Hippocampal formation (tissue), 2 donors: ENCODE results near the gene MRTFA.

Experiments
- DNase-seq, 2 donors: peaks; one replicate each; lab custom pipeline; 2025; lab: John Stamatoyannopoulos, UW

Gene MRTFA

DNA sequence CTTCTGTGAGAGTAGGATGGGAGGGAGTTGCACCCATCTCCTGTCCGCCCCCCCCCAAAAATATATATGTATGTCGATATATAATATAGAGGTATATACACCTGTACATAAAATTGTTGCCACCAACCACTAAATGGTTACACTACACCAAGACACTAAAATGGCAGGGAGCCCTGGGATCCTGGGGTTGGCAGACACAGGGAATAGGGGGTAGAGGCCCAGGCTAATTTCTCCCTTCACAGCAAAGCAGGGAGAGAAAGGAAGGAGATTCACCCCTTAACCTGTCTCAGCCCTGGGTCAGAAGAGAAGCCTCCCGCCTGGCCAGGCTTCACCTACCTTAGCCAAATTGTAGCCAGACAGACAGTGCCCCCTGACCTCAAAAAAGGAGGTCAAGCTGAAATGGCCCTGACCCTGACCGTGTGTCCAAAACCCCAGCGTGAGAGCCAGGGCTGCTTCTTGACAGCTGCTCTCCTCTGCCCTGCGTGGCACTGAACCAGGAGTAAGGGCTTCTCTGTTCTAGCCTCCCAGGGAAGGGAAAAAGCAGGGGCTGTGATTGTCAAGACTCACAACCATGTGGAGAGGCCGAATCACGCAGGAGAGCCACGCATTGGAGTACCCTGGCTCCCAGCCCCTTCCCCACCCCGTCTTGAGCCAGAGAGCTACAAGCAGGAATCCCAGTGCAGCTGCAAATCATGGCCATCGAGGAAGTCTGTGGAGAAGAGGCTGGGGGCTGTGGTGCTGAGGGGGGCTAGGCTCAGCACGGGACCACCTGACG lies 225.6 kb downstream of the MRTFA start:
- DNase-seq: no peak

DNA sequence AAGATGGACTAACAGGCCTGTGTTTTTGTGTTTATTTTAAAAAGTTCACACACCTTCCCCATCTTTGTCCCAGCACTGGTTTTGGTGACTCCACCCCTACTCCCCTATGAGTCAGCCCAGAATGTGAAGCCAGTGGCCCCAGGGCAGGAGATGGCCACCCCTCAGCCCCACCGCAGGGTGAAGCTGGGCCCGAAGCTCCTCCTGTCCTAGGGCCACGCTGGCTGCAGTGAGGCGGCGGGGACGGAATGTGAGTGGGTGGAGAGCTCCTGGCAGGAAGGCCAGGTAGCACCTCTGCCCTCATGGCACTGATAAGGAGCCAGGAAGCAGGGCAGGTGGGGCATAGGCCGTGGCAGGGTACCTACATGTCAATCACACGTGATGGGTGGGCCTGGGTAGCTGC lies 226.2 kb downstream of the MRTFA start:
- DNase-seq: no peak

DNA sequence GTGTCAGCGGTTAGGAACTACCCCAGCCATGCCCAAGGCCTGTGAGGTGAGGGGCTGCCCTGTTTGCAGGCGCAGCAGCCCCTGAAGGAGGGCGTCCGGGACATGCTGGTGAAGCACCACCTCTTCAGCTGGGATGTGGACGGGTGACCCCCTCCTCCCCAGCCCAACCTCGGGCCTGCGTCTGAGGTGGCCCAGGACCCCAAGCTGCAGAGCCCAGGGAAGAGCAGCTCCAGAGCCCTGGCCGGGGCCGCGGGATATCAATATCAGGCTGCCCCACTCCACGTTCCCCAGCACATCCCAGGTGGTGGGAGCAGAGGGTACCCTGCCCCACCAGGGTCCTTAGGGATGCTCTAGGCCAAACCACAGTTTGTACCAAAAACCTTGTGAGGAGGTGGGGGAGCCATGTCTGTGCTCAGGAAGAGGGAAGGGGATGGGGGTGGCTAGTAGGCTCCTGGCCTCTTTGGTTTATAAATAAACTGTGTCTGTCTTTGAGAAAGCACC lies 226.9 kb downstream of the MRTFA start:
- no peak for DNase-seq

DNA sequence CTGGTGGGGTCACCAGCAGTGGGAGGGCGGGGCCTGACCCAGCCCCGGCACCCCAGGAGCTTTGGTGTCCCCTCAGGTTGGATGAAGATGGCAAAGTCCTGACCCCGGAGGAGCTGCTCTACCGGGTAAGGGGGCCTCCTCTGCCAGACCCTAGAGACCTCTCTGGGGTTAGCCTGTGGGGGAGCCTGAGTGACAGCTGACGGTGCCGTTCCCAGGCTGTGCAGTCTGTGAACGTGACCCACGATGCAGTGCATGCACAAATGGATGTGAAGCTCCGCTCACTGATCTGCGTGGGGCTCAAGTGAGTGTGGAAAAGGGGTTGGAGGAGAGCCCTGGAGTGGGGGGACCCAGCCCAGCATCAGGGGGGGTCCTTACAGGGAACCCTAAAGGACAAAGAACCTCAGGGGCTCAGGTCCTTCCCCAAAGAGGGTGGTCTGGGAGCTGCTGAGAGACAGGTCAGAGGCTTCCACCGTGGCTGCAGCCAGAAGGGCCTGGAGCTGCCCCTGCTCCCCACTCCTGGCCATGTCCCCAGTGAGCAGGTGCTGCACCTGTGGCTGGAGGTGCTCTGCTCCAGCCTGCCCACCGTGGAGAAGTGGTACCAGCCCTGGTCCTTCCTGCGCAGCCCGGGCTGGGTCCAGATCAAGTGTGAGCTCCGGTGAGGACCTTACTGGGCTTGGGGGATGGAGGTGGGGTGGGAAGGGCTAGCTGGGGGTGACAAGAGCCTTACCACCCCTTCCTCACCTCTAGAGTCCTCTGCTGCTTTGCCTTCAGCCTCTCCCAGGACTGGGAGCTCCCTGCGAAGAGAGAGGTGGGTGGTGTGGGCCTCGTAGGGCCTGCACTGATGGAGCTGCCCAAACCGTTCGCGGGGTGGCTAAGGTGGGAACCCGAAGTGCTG lies 227.6 kb downstream of the MRTFA start:
- DNase-seq: no peak

DNA sequence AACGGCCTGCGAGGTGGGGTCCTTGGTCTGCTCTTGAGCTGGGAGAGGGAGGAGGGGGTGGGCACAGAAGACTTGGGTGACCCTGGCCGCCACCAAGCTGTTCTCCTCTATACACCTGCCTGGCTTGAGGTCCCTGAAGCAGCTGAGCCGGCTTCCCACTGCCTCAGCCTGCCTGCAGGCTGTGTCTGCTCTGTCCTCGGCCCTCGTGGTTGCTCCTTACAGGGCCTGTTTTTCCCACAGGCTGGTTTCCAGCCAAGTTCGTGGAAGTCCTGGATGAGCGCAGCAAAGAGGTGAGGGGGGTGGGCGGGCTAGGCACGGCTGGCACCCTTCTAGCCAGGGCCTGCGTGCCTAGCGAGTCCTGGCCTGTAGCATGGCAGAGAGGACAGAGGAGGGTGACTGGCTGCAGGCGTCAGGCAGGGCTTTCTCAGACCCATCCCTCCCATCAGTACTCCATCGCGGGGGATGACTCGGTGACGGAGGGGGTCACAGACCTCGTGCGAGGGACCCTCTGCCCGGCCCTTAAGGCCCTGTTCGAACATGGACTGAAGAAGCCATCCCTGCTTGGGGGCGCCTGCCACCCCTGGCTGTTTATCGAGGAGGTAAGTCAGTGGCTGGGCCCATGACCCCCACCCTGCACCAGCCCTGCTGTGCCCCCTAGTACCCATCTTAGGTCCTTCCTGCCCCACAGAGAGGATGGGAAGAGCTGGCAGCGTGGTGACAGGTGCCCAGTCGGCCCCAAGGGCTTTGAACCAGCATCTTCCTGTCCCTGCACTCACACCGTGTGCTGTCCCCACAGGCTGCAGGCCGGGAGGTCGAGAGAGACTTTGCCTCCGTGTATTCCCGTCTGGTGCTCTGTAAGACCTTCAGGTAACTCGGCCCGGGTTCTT lies 228.4 kb downstream of the MRTFA start:
- no peak for DNase-seq

DNA sequence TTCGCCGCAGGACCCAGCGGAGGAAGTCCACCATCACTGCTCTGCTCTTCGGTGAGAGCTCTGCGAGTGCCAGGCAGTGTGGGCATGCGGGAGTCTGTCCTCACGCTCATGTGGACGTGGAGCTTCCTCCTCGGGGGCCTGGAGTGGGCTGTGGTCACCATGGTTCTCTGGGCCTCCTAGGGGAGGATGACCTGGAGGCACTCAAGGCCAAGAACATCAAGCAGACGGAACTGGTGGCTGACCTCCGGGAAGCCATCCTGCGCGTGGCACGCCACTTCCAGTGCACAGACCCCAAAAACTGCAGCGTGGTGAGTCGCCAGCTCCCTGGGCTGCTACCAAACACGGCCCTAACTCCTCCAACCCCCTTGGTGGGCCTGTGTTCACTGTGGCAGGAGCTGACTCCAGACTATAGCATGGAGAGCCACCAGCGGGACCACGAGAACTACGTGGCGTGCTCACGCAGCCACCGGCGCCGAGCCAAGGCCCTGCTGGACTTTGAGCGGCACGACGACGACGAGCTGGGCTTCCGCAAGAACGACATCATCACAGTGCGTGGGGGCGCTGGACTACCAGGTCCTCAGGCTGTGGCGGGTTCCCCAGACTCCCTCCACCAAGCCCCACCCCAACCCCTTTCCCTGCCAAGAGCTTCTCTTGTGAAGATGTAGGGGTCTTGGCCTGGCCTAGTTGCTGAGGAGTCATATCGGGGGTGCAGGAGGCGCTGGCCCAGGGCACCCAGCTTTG lies 229.3 kb downstream of the MRTFA start:
- no peak for DNase-seq

DNA sequence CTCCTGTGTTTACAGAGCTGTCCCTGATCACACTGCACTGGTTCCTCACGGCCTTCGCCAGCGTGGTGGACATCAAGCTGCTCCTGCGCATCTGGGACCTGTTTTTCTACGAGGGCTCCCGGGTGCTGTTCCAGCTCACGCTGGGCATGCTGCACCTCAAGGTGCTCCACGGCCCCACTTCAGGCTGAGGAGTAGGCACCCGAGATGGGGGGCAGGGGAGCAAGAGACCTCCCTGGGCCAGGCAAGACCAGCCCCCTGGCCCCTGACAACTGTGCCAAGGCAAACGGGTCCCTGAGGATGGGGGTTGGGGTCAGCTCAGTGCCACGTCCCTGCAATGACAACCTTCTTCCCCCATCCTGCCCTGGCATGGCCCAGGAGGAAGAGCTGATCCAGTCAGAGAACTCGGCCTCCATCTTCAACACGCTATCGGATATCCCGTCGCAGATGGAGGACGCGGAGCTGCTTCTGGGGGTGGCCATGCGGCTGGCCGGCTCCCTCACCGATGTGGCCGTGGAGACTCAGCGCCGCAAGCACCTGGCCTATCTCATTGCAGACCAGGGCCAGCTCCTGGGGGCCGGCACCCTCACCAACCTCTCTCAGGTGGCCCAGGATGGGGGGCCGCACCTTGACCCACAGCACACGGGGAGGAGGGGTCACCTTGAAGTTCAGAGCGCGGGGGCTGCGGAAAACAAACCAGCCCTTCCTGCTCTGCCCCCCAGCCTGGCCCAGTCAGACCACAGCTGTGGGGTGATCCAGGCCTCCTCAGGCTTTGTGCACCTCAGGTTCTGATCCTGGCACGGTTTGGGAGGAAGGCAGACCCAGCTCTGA lies 230.2 kb downstream of the MRTFA start:
- no peak for DNase-seq

DNA sequence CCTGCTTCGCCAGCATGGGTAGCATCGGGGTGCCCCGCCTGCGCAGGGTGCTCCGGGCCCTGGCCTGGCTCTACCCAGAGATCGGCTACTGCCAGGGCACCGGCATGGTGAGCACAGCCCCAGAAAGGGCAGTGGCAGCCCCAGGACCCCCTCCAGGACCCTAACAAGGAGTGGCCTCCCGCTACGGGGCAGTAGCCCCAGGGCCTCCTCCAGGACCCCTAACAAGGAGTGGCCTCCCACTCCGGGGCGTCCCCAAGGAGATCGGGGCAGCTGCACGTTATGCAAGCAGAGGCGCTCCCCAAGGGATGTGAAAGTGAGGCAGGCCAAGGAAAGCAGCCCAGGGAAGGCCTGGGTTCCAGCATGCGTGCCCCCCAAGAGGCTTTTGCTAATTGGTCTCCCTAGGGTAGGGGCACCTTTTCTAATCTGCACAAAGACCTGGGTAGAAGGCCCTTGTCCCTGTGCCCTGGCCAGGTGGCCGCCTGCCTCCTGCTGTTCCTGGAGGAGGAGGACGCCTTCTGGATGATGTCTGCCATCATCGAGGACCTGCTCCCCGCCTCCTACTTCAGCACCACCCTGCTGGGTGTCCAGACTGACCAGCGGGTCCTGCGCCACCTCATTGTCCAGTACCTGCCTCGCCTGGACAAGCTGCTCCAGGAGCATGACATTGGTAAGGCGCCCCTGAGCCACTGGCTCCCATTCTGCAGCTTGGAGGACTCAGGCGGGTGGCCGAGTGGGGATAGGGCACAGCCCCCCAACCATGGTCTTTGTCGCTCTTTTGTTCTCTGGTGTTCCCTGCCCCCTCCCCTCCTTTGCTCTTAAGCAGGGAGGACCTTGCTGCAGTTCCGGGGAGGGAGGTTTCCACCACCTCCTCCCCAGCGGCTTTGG lies 231.1 kb downstream of the MRTFA start:
- DNase-seq: no peak

DNA sequence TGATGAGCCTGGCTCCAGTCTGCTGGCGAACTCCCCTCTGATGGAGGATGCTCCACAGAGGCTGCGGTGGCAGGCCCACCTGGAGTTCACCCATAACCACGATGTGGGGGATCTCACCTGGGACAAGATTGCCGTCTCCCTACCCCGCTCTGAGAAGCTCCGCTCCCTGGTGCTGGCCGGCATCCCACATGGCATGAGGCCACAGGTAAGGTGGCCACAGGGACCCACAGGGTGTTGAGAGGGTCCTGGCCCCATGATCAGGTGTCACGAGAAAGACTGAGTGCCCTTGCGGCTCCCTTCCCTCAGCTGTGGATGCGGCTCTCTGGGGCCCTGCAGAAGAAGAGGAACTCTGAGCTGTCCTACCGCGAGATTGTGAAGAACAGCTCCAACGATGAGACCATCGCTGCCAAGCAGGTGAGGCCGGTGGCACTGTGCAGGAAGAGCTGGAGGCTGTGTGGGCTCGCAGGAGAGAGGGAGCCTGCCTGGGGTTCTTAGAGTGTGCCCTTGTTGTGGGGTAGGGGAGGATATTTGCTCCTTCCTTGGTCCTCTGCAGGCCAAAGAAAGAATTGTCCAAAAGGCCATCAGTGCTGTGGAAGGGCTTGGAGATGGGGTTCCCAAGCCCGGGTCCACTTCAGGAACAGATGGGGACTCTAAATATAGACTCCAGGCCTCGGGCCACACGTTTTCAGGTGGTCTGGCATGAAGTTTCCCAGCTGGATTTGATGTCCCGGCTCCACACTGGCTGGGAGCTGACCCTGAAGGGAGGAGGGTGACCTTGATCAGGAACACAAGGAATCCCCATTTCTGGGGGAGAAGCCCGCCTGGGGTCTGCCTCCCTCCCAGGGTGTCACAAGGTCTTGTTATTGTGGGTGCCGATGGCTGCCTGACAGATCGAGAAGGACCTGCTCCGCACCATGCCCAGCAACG lies 232.0 kb downstream of the MRTFA start:
- DNase-seq: no peak

DNA sequence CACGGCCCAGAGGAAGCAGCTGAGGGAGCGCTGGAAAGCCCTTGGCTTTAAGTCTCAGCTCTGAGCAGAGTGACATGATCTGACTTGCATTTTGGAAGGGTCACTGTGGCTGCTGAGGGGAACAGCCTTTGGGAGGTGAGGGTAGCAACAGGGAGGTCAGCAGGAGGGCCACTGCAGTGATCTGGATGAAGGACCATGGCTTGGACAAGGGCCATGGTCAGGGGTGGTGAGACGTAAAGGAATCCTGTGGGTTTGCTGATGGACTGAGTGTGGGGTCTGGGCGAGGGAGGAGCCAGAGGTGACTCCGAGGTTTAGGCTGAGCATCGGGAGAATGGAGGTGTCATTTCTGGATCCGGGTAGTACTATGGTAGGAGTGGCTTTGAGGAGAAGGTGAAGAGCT lies 232.9 kb downstream of the MRTFA start:
- DNase-seq: no peak

DNA sequence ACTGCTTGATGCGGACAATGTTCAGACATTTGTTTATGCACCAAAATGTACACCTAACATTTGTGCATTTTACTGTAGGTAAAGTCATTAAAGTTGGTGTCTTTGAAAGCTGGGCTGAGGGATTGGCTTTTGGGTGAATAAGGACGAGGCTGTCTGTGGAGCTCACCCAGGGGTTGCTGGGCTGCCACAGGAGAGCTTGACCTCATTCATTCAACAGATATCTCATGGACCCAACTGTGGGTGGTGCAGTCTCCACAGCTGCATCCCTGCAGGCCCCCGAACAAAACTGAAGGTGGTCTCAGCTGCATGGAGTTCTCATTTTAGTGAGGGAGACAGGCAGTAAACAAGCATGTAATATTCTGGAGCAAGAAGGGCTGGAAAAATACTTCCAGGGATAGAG lies 233.4 kb downstream of the MRTFA start:
- no peak for DNase-seq

DNA sequence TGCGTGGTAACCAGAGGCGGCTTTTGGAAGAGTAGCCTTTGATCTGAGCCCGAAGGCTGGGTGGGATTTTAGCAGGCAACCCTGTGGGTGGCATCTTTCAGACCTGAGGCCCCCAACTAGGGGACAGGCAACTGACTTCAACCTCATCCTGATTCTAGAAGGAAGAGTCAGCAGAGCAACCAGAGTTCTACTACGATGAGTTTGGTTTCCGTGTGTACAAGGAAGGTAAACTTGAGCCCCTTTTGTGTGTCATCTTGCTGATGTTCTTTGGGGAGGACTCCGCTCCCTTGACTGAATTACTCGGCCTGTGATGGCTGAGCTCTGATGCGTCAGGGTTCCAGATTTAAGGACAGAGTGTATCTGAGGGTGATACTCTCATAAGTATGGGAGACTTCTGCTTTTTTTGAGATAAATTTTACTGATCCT lies 234.5 kb downstream of the MRTFA start:
- DNase-seq: no peak

DNA sequence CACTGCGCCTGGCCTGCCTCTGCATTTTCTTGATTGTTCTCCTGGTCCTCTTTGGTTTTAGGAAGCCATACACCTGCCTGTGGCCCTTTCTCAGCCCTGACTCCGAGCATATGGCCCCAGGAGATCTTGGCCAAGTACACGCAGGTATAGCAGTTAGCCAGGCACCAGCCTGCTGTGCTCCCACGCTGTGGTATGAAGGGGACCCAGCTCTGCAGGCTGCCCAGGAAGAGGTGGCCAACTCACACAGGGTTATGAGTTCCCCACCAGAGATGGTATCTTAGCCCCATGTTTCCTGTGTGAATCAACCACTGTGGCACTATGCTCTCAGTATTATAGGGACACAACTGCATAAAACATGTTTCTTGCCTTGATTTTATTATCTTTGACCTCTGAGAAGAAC lies 235.0 kb downstream of the MRTFA start:
- no peak for DNase-seq

DNA sequence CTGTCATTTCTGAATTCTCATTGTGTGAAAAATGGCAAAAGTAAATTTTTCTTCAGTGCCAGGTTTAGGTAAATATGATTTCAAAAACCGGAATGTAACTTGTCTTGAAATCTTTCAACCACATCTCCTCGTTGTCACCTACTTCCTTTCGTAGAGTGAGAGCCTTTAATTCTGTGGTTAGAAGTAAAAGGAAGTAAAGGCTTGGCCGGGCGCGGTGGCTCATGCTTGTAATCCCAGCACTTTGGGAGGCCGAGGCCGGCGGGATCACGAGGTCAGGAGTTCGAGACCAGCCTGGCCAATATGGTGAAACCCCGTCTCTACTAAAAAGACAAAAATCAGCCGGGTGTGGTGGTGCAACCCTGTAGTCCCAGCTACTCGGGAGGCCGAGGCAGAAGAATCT lies 236.4 kb downstream of the MRTFA start:
- no peak for DNase-seq

DNA sequence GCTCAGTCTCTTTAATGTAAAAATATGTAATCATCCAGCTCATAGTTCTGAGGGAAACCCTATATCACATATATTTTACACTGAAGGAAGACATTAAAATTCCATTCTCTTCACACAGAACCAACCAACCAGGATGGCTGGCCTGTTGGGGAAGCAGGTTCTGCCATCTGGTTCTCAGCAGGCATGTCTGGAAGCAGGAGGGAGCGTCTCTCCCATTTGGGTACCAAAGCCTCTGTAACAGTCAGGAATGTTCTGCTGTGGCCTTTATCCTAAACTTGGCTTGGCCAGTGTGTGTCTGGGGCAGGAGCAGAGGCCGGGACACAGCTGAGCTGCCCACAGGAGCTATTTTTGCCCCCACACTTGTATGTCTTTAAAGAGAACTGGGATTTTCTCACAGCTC lies 236.9 kb downstream of the MRTFA start:
- no peak for DNase-seq

DNA sequence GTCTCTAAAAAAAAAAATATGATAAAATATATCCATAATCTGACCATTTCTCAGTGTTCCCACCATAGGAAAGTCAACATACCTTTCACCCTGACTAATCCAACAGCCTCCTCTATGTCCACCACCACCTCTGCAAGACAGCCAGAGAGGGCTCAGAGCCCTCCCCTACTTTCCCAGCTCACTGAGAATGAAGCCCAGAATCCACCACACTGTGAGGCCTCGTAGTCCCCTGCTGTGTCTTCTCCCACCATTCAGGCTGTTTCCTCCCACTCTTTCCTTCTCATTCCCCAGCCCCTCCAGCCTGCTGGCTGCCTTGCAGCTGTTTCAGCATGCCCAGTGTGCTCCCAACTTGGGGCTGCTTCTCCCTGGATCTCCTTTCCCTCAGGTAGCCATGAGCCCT lies 239.1 kb downstream of the MRTFA start:
- no peak for DNase-seq

DNA sequence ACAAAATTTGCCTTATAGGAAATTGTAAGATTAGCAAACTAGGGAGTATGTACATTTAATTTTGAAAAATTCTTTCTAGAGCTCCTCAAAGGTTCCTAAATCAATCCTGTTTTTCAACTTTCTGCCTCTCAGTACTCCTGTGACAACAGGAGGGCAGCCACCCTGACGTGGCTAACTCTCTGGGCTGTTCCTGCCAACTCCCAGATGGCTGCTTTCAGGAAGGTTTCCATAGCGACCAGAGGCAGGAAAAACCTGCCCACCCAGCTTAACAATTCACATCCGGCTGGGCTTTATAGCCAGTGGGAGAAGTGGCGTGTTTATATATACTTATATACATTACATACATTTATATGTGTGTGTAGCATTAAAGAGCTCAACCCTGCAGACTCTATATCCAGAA lies 239.6 kb downstream of the MRTFA start:
- DNase-seq: no peak

DNA sequence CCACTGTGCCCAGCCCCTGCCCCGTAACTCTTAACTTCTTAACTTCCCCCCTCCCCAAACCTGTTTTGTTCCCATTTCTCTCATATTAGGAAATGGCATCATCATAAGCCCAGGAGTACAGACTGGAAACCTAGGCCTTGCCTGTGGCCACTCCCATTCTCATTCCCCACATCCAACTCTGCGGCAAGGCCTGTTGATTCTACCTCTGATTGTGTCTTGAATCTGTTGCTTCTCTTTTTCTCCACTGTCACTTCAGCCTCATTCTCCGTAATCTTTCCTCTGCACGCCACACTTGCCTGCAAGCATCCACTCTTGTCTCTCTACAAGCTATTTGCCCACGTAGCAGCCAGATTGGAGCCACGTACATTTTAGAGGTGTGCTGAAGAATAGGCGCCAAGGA lies 240.9 kb downstream of the MRTFA start:
- DNase-seq: no peak
